Measurements from ENCODE around the gene SUPT3H. TPM values are rescaled to one million over a fixed set of nuclear protein-coding genes. Genes with fewer than 3 reads are reported as not detected.

Gene SUPT3H
- total RNA-seq, 1 donor from 2014 or later: 23.2 TPM

DNA sequence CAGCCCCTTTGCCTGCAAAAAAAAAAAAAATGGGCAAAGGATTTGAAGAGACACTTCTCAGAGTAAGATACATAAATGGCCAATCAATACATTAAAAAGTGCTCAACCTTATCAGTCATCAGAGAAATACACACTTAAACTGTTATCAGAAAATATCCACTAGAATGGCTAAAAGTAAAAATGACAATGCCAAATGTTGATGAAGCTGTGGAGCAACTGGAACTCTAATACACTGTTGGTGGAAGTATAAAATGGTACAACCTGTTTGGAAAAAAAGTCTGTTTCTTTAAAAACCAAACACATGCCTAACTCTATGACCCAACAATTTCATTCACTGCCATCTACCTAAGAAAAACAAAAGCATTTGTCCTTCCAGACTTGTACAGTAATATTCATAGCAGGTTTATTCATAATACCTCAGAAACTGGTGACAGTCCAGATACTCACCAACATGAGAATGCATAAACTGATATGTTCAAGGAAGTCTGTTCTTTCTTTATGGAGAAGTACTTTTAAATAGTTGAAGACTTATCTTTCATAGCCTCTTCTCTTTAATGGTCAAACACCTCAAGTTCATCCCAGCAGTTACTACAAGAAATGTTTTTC lies 428.0 kb downstream of the SUPT3H start:
- Mint-ChIP-seq H3K27ac (no peak overlapping the region), H3K27me3 (ENCODE audit: low read depth) (no peaks in the 10 kb centered on the region), H3K4me3 (no peak overlapping the region), H3K4me1 (no peaks in the 10 kb centered on the region), H3K36me3 (peaks cover 63% of the 10 kb centered on the region), H3K9me3 (peaks cover 46% of the 10 kb centered on the region)
- TF ChIP-seq, protein P1, sequence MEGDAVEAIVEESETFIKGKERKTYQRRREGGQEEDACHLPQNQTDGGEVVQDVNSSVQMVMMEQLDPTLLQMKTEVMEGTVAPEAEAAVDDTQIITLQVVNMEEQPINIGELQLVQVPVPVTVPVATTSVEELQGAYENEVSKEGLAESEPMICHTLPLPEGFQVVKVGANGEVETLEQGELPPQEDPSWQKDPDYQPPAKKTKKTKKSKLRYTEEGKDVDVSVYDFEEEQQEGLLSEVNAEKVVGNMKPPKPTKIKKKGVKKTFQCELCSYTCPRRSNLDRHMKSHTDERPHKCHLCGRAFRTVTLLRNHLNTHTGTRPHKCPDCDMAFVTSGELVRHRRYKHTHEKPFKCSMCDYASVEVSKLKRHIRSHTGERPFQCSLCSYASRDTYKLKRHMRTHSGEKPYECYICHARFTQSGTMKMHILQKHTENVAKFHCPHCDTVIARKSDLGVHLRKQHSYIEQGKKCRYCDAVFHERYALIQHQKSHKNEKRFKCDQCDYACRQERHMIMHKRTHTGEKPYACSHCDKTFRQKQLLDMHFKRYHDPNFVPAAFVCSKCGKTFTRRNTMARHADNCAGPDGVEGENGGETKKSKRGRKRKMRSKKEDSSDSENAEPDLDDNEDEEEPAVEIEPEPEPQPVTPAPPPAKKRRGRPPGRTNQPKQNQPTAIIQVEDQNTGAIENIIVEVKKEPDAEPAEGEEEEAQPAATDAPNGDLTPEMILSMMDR (IDR thresholded peaks at IDR 0.05; ENCODE audit: unreplicated experiment): no peak
- DNase-seq (ENCODE audit: low spot score in 2 of 2, unreplicated experiment in 2 of 2): no peak

DNA sequence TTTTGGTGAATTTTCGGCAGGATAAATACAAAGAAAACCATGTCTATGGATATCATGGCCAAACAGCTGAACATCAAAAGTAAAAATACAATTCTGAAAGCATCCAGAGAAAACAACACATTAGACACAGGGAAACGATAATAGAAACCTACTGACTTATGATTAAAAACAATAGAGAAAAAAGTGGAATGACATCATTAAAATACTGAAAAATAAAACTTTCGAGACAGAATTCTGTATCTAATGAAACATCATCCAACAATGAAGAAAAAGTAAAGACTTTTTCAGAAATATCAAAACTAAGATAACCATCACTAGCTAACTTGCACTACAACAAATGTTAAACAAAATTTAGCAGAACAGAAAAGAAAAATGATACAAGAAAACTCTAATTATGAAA lies 434.2 kb downstream of the SUPT3H start:
- peaks cover 87% of the 10 kb centered on the region for H3K9me3 Mint-ChIP-seq
- H3K27ac Mint-ChIP-seq: no peak overlapping the region
- TF ChIP-seq, protein P1 (IDR thresholded peaks at IDR 0.05; ENCODE audit: unreplicated experiment): no peak
- no peak for DNase-seq (ENCODE audit: low spot score in 2 of 2, unreplicated experiment in 2 of 2)
- peaks cover 68% of the 10 kb centered on the region for H3K36me3 Mint-ChIP-seq
- H3K4me1 Mint-ChIP-seq: no peaks in the 10 kb centered on the region
- no peaks in the 10 kb centered on the region for H3K27me3 Mint-ChIP-seq (ENCODE audit: low read depth)
- no peak overlapping the region for H3K4me3 Mint-ChIP-seq

DNA sequence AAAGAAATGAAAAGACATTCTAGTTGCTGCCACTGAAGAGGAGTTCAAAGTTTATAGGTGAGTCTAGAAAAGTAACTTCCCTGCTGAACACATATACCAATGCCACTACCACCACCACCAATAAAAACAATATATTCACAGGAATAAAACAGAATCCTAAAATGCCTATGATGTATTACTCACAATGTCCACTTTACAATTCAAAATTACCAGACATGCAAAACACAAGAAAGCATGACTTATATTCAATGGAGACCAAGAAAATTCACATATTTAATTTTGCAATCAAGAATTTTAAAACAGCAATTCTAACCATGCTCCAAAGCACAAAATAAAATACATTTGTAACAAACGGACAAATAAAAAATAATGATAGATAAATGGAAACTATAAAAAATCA lies 434.9 kb downstream of the SUPT3H start:
- peaks cover 92% of the 10 kb centered on the region for H3K9me3 Mint-ChIP-seq
- no peaks in the 10 kb centered on the region for H3K27me3 Mint-ChIP-seq (ENCODE audit: low read depth)

DNA sequence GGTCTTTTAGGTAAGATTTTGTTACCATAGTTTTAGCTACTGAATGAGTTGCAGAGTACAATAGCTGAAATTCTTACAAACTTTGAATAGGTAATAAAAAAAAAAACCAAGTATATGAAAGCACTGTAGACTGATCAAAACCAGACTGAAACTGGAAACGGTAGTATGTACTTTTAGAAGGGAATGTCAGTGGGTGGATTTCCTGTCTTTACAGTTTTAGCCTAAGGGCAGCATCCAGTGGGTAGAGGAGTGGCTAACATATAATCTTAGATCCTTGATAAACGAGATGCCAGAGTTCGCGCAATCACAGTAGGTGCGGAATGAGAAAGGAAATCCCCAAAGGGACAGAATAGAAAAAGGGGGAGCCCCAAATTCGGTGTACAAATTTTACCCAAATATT lies 435.5 kb downstream of the SUPT3H start:
- Mint-ChIP-seq H3K27me3 (ENCODE audit: low read depth) (no peaks in the 10 kb centered on the region), H3K36me3 (peaks cover 62% of the 10 kb centered on the region), H3K4me1 (no peaks in the 10 kb centered on the region), H3K27ac (no peak overlapping the region), H3K9me3 (peaks cover 86% of the 10 kb centered on the region), H3K4me3 (no peak overlapping the region)
- DNase-seq (ENCODE audit: low spot score in 2 of 2, unreplicated experiment in 2 of 2): no peak
- TF ChIP-seq, protein P1 (IDR thresholded peaks at IDR 0.05; ENCODE audit: unreplicated experiment): no peak

More for the DNA sequence above, 434.9 kb downstream of the SUPT3H start:
- no peak for DNase-seq (ENCODE audit: low spot score in 2 of 2, unreplicated experiment in 2 of 2)
- Mint-ChIP-seq H3K36me3 (peaks cover 66% of the 10 kb centered on the region), H3K4me1 (no peaks in the 10 kb centered on the region), H3K27ac (no peak overlapping the region), H3K4me3 (no peak overlapping the region)
- TF ChIP-seq, protein P1 (IDR thresholded peaks at IDR 0.05; ENCODE audit: unreplicated experiment): no peak

DNA sequence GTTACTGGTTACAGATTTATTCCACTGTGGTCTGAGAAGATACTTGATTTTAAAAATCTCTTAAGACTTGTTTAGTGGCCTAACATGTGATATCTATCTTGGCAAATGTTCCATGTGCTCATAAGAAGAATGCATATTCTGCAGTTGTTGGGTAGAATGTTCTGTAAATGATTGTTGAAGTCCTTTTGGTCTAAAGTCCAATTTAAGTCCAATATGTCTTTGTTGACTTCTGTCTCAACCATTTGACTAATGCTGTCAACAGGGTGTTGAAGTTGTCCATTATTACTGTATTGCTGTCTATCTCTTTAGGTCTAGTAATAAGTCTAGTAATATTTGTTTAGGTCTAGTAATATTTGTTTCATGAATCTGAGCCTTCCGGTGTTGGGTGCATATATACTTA lies 437.4 kb downstream of the SUPT3H start:
- Mint-ChIP-seq H3K9me3 (peaks cover 69% of the 10 kb centered on the region), H3K4me1 (no peaks in the 10 kb centered on the region), H3K27me3 (ENCODE audit: low read depth) (no peaks in the 10 kb centered on the region), H3K4me3 (no peak overlapping the region), H3K27ac (no peak overlapping the region), H3K36me3 (peaks cover 48% of the 10 kb centered on the region)
- TF ChIP-seq, protein P1 (IDR thresholded peaks at IDR 0.05; ENCODE audit: unreplicated experiment): no peak
- DNase-seq (ENCODE audit: low spot score in 2 of 2, unreplicated experiment in 2 of 2): no peak
